ENCODE measurements around the gene UGT2B10. TPM values are rescaled to one million over a fixed set of nuclear protein-coding genes. Genes with fewer than 3 reads are reported as not detected.

UGT2B10 gene
- total RNA-seq, 1 donor from 2014 or later, result not detected

- no peak for DNase-seq (ENCODE audit: low read depth in 2 of 2)
Measured at GRCh38 chr4:68869274-68869773, 53.5 kb downstream of the UGT2B10 start.

DNA sequence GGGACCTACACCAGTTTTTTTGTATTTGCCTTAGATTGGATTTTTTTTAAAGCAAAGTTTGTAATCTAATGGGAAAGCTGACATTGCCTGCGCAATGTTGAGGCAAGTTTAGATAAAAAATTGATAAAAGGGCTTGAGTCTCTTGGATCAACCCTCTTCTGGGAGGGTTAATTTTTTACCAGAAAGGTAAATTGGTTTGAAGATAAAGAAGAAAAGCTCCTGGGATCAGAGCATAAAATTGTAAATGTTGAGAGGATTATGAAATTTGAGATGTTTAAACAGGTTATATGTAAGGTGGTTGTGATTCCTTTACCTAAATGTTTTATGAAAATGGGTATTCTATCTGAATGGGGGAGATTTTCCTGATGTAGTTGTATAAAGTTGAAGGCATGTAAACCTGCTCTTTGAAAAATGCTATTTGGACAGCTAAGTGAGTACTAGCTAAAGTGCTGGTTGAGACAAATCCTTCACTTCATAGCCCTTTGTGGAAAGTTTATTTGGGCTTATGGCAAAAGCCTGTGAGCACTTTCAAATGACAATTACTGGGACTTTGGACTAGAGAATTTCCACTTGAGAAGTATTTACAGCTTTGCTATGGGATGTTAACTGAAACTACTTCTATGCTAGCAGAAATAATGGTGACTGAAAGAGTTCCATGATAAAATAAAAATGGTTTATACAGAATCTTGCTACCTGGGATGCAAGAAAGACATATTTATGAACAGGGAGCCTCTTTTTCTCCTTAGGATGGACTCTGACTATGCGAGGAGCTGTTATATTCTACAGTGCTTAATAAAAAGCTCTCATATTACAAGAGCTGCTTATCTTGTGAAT, 56.2 kb downstream of the UGT2B10 start:
- no peak for DNase-seq (ENCODE audit: low read depth in 2 of 2)

- no peak for DNase-seq (ENCODE audit: low read depth in 2 of 2)
Measured at GRCh38 chr4:68872643-68873502, 57.1 kb downstream of the UGT2B10 start.

DNA sequence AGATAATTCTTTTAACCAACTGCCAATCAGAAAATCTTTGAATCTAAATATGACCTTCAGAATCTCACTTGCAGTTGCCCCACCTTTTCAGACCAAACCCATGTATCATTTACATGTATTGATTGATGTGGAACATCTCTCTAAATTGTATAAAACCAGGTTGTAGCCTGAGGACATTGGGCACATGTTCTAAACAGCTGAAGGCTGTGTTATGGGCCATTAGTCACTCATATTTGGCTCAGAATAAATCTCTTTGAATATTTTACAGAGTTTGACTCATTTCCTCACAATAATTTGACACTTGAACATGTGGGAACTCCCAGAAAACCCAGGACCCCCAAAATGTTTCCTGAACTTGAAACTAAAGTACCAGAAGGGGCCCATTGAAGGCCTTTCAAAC, 58.7 kb downstream of the UGT2B10 start:
- DNase-seq (ENCODE audit: low read depth in 2 of 2), result no peak

DNA sequence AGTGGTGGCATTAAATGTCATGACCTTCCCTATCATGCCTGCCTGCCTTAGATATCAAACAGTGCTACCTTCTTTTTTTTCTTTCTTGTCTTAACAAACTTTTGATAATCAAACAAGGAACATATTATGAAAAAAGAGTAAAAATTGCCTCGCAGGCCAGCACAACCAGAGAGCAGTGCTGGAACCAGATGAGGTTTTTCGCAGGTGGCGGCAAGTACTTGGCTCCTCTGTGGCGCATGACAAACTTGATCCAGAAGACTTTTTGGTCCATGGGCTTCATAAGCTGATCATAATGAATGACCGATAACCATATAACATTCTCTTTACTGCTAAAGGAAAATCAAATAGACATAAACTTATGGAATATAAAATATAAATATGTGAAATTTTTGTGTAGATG, 61.8 kb downstream of the UGT2B10 start:
- no peak for DNase-seq (ENCODE audit: low read depth in 2 of 2)

- DNase-seq (ENCODE audit: low read depth in 2 of 2), result no peak
Measured at GRCh38 chr4:68878048-68878447, 62.3 kb downstream of the UGT2B10 start.

Other genes with a start within 250 kb of the UGT2B10 start
- gene UGT2B17, start 239.7 kb upstream of the UGT2B10 start, total RNA-seq, result not detected in 2 replicates
- not detected in 2 replicates for gene UGT2B15, start 145.3 kb upstream of the UGT2B10 start, total RNA-seq
- gene UGT2A3, start 135.8 kb downstream of the UGT2B10 start, total RNA-seq, result not detected in 2 replicates